Measurements from ENCODE around the gene CLASRP. TPM values are rescaled to one million over a fixed set of nuclear protein-coding genes. Genes with fewer than 3 reads are reported as not detected.

CLASRP gene
- total RNA-seq, 3 donors from 2014 or later: 79.4 to 113 (median 93.2) TPM

GRCh38 chr19:45025264-45025663 is 13.6 kb upstream of the CLASRP start:
- ATAC-seq: no peak
- no peaks in the 10 kb centered on the region for H3K9me3 ChIP-seq
- TF ChIP-seq, protein P1, sequence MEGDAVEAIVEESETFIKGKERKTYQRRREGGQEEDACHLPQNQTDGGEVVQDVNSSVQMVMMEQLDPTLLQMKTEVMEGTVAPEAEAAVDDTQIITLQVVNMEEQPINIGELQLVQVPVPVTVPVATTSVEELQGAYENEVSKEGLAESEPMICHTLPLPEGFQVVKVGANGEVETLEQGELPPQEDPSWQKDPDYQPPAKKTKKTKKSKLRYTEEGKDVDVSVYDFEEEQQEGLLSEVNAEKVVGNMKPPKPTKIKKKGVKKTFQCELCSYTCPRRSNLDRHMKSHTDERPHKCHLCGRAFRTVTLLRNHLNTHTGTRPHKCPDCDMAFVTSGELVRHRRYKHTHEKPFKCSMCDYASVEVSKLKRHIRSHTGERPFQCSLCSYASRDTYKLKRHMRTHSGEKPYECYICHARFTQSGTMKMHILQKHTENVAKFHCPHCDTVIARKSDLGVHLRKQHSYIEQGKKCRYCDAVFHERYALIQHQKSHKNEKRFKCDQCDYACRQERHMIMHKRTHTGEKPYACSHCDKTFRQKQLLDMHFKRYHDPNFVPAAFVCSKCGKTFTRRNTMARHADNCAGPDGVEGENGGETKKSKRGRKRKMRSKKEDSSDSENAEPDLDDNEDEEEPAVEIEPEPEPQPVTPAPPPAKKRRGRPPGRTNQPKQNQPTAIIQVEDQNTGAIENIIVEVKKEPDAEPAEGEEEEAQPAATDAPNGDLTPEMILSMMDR (IDR thresholded peaks at IDR 0.05): no peak
- no peaks in the 10 kb centered on the region for H3K36me3 ChIP-seq (ENCODE audit: low read depth)
- no peaks in the 10 kb centered on the region for H3K4me1 ChIP-seq (ENCODE audit: low read depth)
- DNase-seq: no peak
- no peak overlapping the region for H3K4me3 ChIP-seq
- intact Hi-C loops (cut with DNase I, micrococcal nuclease): no loop called here

DNA sequence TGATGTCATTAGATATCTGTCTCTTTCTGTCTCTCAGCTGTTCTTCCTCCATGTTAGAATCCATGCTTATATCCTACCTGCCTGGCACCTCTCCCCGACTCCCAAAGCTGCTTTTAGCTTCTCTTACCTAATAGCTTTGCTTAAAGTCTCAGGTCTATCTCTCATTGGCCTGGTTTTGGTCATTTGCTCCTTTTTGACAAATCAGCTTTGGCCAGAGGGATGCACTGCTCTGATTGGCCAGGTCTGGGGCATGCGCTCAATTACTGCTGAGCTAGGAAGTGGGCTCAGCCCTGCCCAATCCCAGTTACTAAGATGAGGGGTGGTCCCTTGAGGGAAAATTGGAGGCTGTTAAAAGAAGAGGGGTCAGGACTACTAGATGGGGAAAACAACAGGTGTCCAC is 11.5 kb upstream of the CLASRP start:
- no peak overlapping the region for H3K4me3 ChIP-seq
- H3K36me3 ChIP-seq (ENCODE audit: low read depth): no peaks in the 10 kb centered on the region
- intact Hi-C loops (cut with DNase I, micrococcal nuclease): no loop called here
- H3K9me3 ChIP-seq: no peaks in the 10 kb centered on the region
- no peaks in the 10 kb centered on the region for H3K4me1 ChIP-seq (ENCODE audit: low read depth)
- no peak for DNase-seq
- no peak for ATAC-seq
- TF ChIP-seq, protein P1 (IDR thresholded peaks at IDR 0.05): no peak

- no peak for ATAC-seq
- no peaks in the 10 kb centered on the region for H3K4me1 ChIP-seq (ENCODE audit: low read depth)
- no peak overlapping the region for H3K4me3 ChIP-seq
- no peaks in the 10 kb centered on the region for H3K9me3 ChIP-seq
- no peaks in the 10 kb centered on the region for H3K36me3 ChIP-seq (ENCODE audit: low read depth)
- TF ChIP-seq, protein P1 (IDR thresholded peaks at IDR 0.05): no peak
- no peak for DNase-seq
- intact Hi-C loops (cut with DNase I, micrococcal nuclease): no loop called here
Observed at GRCh38 chr19:45030825-45031224, 8.0 kb upstream of the CLASRP start.

DNA sequence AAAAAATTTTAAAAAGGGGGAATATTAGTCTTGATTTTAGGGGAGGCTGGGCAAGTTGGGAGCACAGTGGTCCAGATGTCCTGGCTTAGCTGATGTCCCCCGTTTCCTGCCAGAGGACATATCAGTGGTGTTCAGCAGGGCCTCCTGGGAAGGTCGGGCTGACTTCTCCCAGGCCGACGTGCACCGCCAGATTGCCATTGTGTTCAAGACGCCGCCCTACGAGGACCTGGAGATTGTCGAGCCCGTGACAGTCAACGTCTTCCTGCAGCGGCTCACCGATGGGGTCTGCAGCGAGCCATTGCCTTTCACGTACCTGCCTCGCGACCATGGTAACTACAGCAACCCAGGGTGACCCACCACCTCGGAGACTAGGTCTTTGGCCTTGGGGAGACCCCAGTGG is 6.4 kb upstream of the CLASRP start:
- DNase-seq: no peak
- TF ChIP-seq, protein P1 (IDR thresholded peaks at IDR 0.05): no peak
- Histone ChIP-seq H3K36me3 (ENCODE audit: low read depth) (no peaks in the 10 kb centered on the region), H3K4me1 (ENCODE audit: low read depth) (no peaks in the 10 kb centered on the region), H3K4me3 (no peak overlapping the region), H3K9me3 (no peaks in the 10 kb centered on the region)
- no peak for ATAC-seq
- intact Hi-C loops (cut with DNase I, micrococcal nuclease): no loop called here

- no peak for ATAC-seq
Observed at GRCh38 chr19:45035755-45036154, 3.1 kb upstream of the CLASRP start.

More at GRCh38 chr19:45035755-45036154, 3.1 kb upstream of the CLASRP start:
- intact Hi-C loops (cut with DNase I, micrococcal nuclease): no loop called here
- H3K4me3 ChIP-seq: no peak overlapping the region
- no peaks in the 10 kb centered on the region for H3K36me3 ChIP-seq (ENCODE audit: low read depth)
- no peaks in the 10 kb centered on the region for H3K9me3 ChIP-seq
- H3K4me1 ChIP-seq (ENCODE audit: low read depth): peaks cover 15% of the 10 kb centered on the region
- TF ChIP-seq, protein P1 (IDR thresholded peaks at IDR 0.05): no peak
- no peak for DNase-seq
